ENCODE measurements around the gene CSAG2.
"Not testable (repeated sequence)": the region's sequence is repeated elsewhere in the genome, so short reads cannot be mapped to it uniquely, and the experiment has no call there.

CSAG2 gene

GRCh38 chrX:152733261-152733975 is 24.3 kb upstream of the CSAG2 start, which contains the start of the genes CSAG1 and MAGEA12:
Gene CSAG1 (minus strand): TSS chrX:152733721. CDS start chrX:152732460, 1,261 bp downstream.
Gene MAGEA12 (plus strand): TSS chrX:152733757. CDS start chrX:152736162, 2,405 bp downstream.
- no peak within 1 kb of the TSS for H3K4me3 ChIP-seq (ENCODE audit: low read depth, low read length)
- DNase-seq = no peak
- no peaks in the 10 kb centered on the region for H3K27me3 ChIP-seq (replicated peaks)
- TF ChIP-seq, protein P1, sequence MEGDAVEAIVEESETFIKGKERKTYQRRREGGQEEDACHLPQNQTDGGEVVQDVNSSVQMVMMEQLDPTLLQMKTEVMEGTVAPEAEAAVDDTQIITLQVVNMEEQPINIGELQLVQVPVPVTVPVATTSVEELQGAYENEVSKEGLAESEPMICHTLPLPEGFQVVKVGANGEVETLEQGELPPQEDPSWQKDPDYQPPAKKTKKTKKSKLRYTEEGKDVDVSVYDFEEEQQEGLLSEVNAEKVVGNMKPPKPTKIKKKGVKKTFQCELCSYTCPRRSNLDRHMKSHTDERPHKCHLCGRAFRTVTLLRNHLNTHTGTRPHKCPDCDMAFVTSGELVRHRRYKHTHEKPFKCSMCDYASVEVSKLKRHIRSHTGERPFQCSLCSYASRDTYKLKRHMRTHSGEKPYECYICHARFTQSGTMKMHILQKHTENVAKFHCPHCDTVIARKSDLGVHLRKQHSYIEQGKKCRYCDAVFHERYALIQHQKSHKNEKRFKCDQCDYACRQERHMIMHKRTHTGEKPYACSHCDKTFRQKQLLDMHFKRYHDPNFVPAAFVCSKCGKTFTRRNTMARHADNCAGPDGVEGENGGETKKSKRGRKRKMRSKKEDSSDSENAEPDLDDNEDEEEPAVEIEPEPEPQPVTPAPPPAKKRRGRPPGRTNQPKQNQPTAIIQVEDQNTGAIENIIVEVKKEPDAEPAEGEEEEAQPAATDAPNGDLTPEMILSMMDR (IDR thresholded peaks at IDR 0.05; ENCODE audit: low read depth, low read length, missing control alignments) = no peak
- in situ Hi-C loops (cut with HindIII; ENCODE audit: low pct_ligation_motif_present, low sequenced_read_pairs) = no loop called here
- no peak within 1 kb of the TSS for H3K27ac ChIP-seq
- H3K36me3 ChIP-seq (replicated peaks) = no peaks in the 10 kb centered on the region

DNA sequence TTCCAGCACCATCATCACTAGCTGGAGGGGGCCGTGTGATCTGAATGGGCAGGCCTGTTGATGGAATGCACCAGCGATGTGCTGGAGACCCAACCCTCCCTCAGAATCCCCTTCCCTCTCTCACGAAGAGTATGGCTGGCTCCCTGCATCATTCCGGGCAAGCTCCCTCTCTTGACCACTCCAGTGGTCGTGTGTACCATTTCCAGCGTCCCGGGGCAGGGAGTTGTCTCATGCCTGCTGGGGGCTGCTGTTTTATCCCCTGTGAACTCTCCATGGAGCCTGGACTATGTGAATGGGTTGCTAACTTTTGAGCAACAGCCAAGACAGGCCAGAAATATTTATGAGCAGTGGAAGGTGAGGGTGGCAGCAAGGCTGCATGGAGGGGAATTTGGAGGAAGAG is 16.3 kb upstream of the CSAG2 start:
- TF ChIP-seq, protein P1 (IDR thresholded peaks at IDR 0.05; ENCODE audit: low read depth, low read length, missing control alignments) = no peak
- Histone ChIP-seq H3K27ac (no peak overlapping the region), H3K36me3 (replicated peaks) (no peaks in the 10 kb centered on the region), H3K27me3 (replicated peaks) (no peaks in the 10 kb centered on the region), H3K4me3 (ENCODE audit: low read depth, low read length) (no peak overlapping the region)
- no peak for DNase-seq
- in situ Hi-C loops (cut with HindIII; ENCODE audit: low pct_ligation_motif_present, low sequenced_read_pairs) = no loop called here

- H3K27me3 ChIP-seq (replicated peaks); H3K4me3 ChIP-seq (ENCODE audit: low read depth, low read length); H3K36me3 ChIP-seq (replicated peaks); H3K27ac ChIP-seq; DNase-seq; in situ Hi-C loops (cut with HindIII; ENCODE audit: low pct_ligation_motif_present, low sequenced_read_pairs): not testable (repeated sequence)
Observed at GRCh38 chrX:152713815-152714787, 5.0 kb upstream of the CSAG2 start, which contains the start of gene MAGEA2B. Gene MAGEA2B (plus strand): TSS chrX:152714628. CDS start chrX:152717107, 2,479 bp downstream.

GRCh38 chrX:152713195-152713594 is 4.1 kb upstream of the CSAG2 start:
- in situ Hi-C loops (cut with HindIII; ENCODE audit: low pct_ligation_motif_present, low sequenced_read_pairs); H3K27me3 ChIP-seq (replicated peaks); DNase-seq; H3K36me3 ChIP-seq (replicated peaks); H3K27ac ChIP-seq; H3K4me3 ChIP-seq (ENCODE audit: low read depth, low read length): not testable (repeated sequence)

DNA sequence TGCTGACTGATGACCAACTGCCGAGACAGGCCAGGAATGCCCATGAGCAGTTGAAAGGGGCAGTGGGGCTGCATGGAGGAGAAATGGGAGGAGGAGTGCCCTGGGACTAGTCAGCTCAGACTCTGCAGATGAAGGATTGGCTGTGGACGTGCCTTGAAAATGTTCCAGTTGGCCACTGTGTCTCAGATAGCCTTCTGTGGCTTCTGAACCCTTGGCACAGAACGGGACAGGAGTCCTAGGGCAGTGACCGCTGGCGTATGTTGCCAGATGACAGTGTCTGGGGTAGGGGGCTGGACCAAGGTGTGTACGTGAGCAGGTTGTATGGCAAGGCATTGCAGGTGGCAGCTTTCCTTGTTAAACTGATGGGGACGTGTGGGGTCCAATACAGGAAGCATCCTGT is 2.6 kb downstream of the CSAG2 start:
- DNase-seq; H3K27ac ChIP-seq; in situ Hi-C loops (cut with HindIII; ENCODE audit: low pct_ligation_motif_present, low sequenced_read_pairs); H3K4me3 ChIP-seq (ENCODE audit: low read depth, low read length); H3K27me3 ChIP-seq (replicated peaks); H3K36me3 ChIP-seq (replicated peaks): not testable (repeated sequence)

DNA sequence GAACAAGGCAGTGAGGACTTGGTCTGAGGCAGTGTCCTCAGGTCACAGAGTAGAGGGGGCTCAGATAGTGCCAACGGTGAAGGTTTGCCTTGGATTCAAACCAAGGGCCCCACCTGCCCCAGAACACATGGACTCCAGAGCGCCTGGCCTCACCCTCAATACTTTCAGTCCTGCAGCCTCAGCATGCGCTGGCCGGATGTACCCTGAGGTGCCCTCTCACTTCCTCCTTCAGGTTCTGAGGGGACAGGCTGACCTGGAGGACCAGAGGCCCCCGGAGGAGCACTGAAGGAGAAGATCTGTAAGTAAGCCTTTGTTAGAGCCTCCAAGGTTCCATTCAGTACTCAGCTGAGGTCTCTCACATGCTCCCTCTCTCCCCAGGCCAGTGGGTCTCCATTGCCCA is 8.7 kb downstream of the CSAG2 start:
- H3K36me3 ChIP-seq (replicated peaks); DNase-seq; H3K4me3 ChIP-seq (ENCODE audit: low read depth, low read length); in situ Hi-C loops (cut with HindIII; ENCODE audit: low pct_ligation_motif_present, low sequenced_read_pairs); H3K27me3 ChIP-seq (replicated peaks); H3K27ac ChIP-seq: not testable (repeated sequence)

DNA sequence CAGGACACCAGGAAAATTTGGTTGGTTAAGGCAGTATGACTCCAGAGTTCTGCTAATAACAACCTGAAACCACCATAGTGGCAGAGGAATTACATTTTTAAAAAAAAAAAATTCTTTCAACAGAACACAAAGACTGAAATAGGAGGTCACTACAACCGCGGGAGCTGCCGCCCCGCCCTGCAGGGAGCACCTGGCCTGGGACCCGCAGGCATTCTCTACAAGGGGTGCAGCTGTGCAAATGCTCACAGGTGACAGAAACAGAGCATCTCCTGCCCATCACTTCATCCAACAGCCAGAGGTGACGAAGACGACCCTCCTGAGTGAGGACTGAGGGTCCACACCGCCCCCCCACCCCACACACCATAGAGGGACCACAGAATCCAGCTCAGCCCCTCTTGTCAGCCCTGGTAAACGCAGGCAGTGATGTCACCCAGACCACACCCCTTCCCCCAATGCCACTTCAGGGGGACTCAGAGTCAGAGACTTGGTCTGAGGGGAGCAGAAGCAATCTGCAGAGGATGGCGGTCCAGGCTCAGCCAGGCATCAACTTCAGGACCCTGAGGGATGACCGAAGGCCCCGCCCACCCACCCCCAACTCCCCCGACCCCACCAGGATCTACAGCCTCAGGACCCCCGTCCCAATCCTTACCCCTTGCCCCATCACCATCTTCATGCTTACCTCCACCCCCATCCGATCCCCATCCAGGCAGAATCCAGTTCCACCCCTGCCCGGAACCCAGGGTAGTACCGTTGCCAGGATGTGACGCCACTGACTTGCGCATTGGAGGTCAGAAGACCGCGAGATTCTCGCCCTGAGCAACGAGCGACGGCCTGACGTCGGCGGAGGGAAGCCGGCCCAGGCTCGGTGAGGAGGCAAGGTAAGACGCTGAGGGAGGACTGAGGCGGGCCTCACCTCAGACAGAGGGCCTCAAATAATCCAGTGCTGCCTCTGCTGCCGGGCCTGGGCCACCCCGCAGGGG is 10.8 kb downstream of the CSAG2 start, which contains the start of gene MAGEA3:
Gene MAGEA3, plus strand, starts transcription at position 843 of the 980 bp plus-strand sequence. CDS start 2,039 bp downstream, outside the sequence.
- H3K36me3 ChIP-seq (replicated peaks); H3K4me3 ChIP-seq (ENCODE audit: low read depth, low read length); in situ Hi-C loops (cut with HindIII; ENCODE audit: low pct_ligation_motif_present, low sequenced_read_pairs); H3K27ac ChIP-seq; H3K27me3 ChIP-seq (replicated peaks); DNase-seq: not testable (repeated sequence)

GRCh38 chrX:152681012-152681411 is 28.1 kb downstream of the CSAG2 start:
- in situ Hi-C loops (cut with HindIII; ENCODE audit: low pct_ligation_motif_present, low sequenced_read_pairs); DNase-seq; H3K27me3 ChIP-seq (replicated peaks); H3K4me3 ChIP-seq (ENCODE audit: low read depth, low read length); H3K36me3 ChIP-seq (replicated peaks); H3K27ac ChIP-seq: not testable (repeated sequence)

GRCh38 chrX:152674652-152675051 is 34.4 kb downstream of the CSAG2 start:
- H3K36me3 ChIP-seq (replicated peaks); DNase-seq; H3K4me3 ChIP-seq (ENCODE audit: low read depth, low read length); H3K27me3 ChIP-seq (replicated peaks); H3K27ac ChIP-seq; in situ Hi-C loops (cut with HindIII; ENCODE audit: low pct_ligation_motif_present, low sequenced_read_pairs): not testable (repeated sequence)
